Cardiac muscle cell (in vitro differentiated cells and primary cell): ENCODE measurements around the gene TSHR. TPM values are rescaled to one million over a fixed set of nuclear protein-coding genes. Genes with fewer than 3 reads are reported as not detected.

ENCODE experiments used
- DNase-seq, 2 donors: peaks; one replicate each; pipeline versions ENCODE4 v3.0.0 to v3.0.0-alpha.2; 2010 to 2017; ENCODE audit warnings: low read depth in 1 of 2, low spot score in 1 of 2
- H3K27ac ChIP-seq: fragments of 200-600 bp; sonication (generic); 2 replicates; pipeline ENCODE4 v1.5.1; 2016
- H3K27me3 ChIP-seq: fragments of 200-600 bp; sonication (generic); 2 replicates; pipeline ENCODE4 v1.6.0; 2016; ENCODE audit warnings: control low read depth
- H3K36me3 ChIP-seq: fragments of 200-600 bp; sonication (generic); 2 replicates; pipeline ENCODE4 v1.5.1; 2016; ENCODE audit warnings: control low read depth
- H3K4me1 ChIP-seq: fragments of 200-600 bp; sonication (generic); 2 replicates; pipeline ENCODE4 v1.8.1; 2017; ENCODE audit warnings: low read depth, mild to moderate bottlenecking, mixed run types
- H3K4me3 ChIP-seq: fragments of 200-600 bp; sonication (generic); 2 replicates; pipeline ENCODE4 v1.5.1; 2016; ENCODE audit warnings: mild to moderate bottlenecking
- H3K9me3 ChIP-seq: fragments of 200-600 bp; sonication (generic); 2 replicates; pipeline ENCODE4 v1.5.1; 2017; ENCODE audit warnings: low read depth, mild to moderate bottlenecking, control low read depth
- CTCF ChIP-seq: IDR thresholded peaks from 2 replicates; pipeline ENCODE4 v1.5.1; 2012; ENCODE audit warnings: low read depth, mild to moderate bottlenecking, low read length
- polyA plus RNA-seq: library from polyadenylated mRNA; unstranded; fragments of >200 nt; fragmentation: Nextera tagmentation; extraction: Ambion mirVana; gene quantifications from 2 replicates; pipeline ENCODE4 v1.2.1, GENCODE V29; 2016
- total RNA-seq: library from RNA; depleted of rRNA; stranded (reverse); fragments of >200 nt; gene quantifications from 2 replicates; pipeline ENCODE4 v1.2.3, GENCODE V29; 2016

TSHR gene
- total and polyA plus RNA-seq, 2 experiments from 2014 or later: 0.38 to 1.2 TPM

GRCh38 chr14:81085596-81085995, 130.2 kb downstream of the TSHR start:
- Histone ChIP-seq H3K36me3 (no peaks in the 10 kb centered on the region), H3K4me3 (no peak overlapping the region), H3K4me1 (peaks cover 6% of the 10 kb centered on the region), H3K9me3 (no peaks in the 10 kb centered on the region), H3K27ac (no peak overlapping the region), H3K27me3 (no peaks in the 10 kb centered on the region)
- no peak for DNase-seq
- TF ChIP-seq CTCF: no peak

- H3K9me3 ChIP-seq: no peaks in the 10 kb centered on the region
- H3K27me3 ChIP-seq: no peaks in the 10 kb centered on the region
- no peak overlapping the region for H3K4me3 ChIP-seq
- peaks cover under 1% of the 10 kb centered on the region for H3K4me1 ChIP-seq
- no peak overlapping the region for H3K27ac ChIP-seq
- no peaks in the 10 kb centered on the region for H3K36me3 ChIP-seq
- TF ChIP-seq CTCF: no peak
- no peak for DNase-seq
These were observed 131.8 kb downstream of the TSHR start for GRCh38 chr14:81087230-81087629.

- H3K27ac ChIP-seq: no peak overlapping the region
- H3K9me3 ChIP-seq: no peaks in the 10 kb centered on the region
- no peaks in the 10 kb centered on the region for H3K4me1 ChIP-seq
- H3K4me3 ChIP-seq: no peak overlapping the region
- no peaks in the 10 kb centered on the region for H3K36me3 ChIP-seq
- TF ChIP-seq CTCF: no peak
- DNase-seq: no peak
- H3K27me3 ChIP-seq: no peaks in the 10 kb centered on the region
These were observed 135.7 kb downstream of the TSHR start for GRCh38 chr14:81091139-81091538.

GRCh38 chr14:81091660-81092059, 136.2 kb downstream of the TSHR start:
- H3K27me3 ChIP-seq: no peaks in the 10 kb centered on the region
- no peak overlapping the region for H3K4me3 ChIP-seq
- H3K4me1 ChIP-seq: no peaks in the 10 kb centered on the region
- H3K36me3 ChIP-seq: no peaks in the 10 kb centered on the region
- H3K27ac ChIP-seq: no peak overlapping the region
- no peak for DNase-seq
- H3K9me3 ChIP-seq: no peaks in the 10 kb centered on the region
- TF ChIP-seq CTCF: no peak

GRCh38 chr14:81093651-81094050, 138.2 kb downstream of the TSHR start:
- Histone ChIP-seq H3K4me3 (no peak overlapping the region), H3K27ac (no peak overlapping the region), H3K4me1 (no peaks in the 10 kb centered on the region), H3K36me3 (no peaks in the 10 kb centered on the region), H3K9me3 (no peaks in the 10 kb centered on the region), H3K27me3 (no peaks in the 10 kb centered on the region)
- TF ChIP-seq CTCF: no peak
- DNase-seq: no peak

GRCh38 chr14:81095539-81095938, 140.1 kb downstream of the TSHR start:
- no peak for DNase-seq
- no peak for TF ChIP-seq CTCF
- H3K27me3 ChIP-seq: no peaks in the 10 kb centered on the region

More at GRCh38 chr14:81095539-81095938, 140.1 kb downstream of the TSHR start:
- no peak overlapping the region for H3K27ac ChIP-seq
- no peaks in the 10 kb centered on the region for H3K36me3 ChIP-seq
- no peaks in the 10 kb centered on the region for H3K9me3 ChIP-seq
- no peaks in the 10 kb centered on the region for H3K4me1 ChIP-seq
- no peak overlapping the region for H3K4me3 ChIP-seq
